Tibial nerve (tissue), 4 donors: ENCODE data around the gene MYO1D. TPM values are rescaled to one million over a fixed set of nuclear protein-coding genes. Genes with fewer than 3 reads are reported as not detected.

ENCODE experiments used
- DNase-seq, 2 donors: peaks; one replicate each; pipeline ENCODE4 v3.0.0-alpha.2; 2019; ENCODE audit warnings: low spot score in 2 of 2
- H3K27ac ChIP-seq, 4 donors: fragments of 200-600 bp; sonication (generic) in 3 of 4; one replicate each; pipeline ENCODE4 v1.5.1; 2017 to 2019; ENCODE audit warnings: mild to moderate bottlenecking in 1 of 4
- H3K27me3 ChIP-seq, 2 donors: fragments of 200-600 bp; sonication (generic) in 1 of 2; one replicate each; pipeline versions ENCODE4 v1.5.1 to v1.6.0; 2017 to 2019
- H3K36me3 ChIP-seq, 3 donors: fragments of 200-600 bp; sonication (generic); one replicate each; pipeline ENCODE4 v1.5.1; 2018 to 2019
- H3K4me1 ChIP-seq, 4 donors: fragments of 200-600 bp; sonication (generic) in 3 of 4; one replicate each; pipeline ENCODE4 v1.5.1; 2017 to 2019
- H3K4me3 ChIP-seq, 4 donors: fragments of 200-600 bp; sonication (generic) in 3 of 4; one replicate each; pipeline ENCODE4 v1.5.1; 2017 to 2019; ENCODE audit warnings: mild to moderate bottlenecking in 1 of 4, moderate library complexity in 1 of 4
- H3K9me3 ChIP-seq, 4 donors: fragments of 200-600 bp; sonication (generic) in 3 of 4; one replicate each; pipeline ENCODE4 v1.5.1; 2017 to 2019
- EP300 ChIP-seq, 2 donors: sonication (generic); formaldehyde crosslinking; IDR thresholded peaks; one replicate each; pipeline ENCODE4 v1.6.1; 2017; ENCODE audit warnings: antibody characterized with exemption in 2 of 2, mild to moderate bottlenecking in 1 of 2
- POLR2A ChIP-seq, 2 donors: fragments of 450-650 bp; IDR thresholded peaks; one replicate each; pipeline ENCODE4 v1.6.1; 2017; ENCODE audit warnings: antibody characterized with exemption in 2 of 2, mild to moderate bottlenecking in 2 of 2, moderate library complexity in 2 of 2
- WGBS, 2 donors: methylation state at CpG; one replicate each; pipeline ENCODE4 v1.1.5; 2018; 5-methylcytosine and 5-hydroxymethylcytosine counted together
- total RNA-seq, 4 donors: library from RNA; depleted of rRNA; stranded (reverse); fragments of >200 nt; gene quantifications; one replicate each; pipeline ENCODE4 v1.1.0, GENCODE V29; 2016
- TF ChIP-seq, protein P1 (sequence below), 5 experiments: fragments of 200-600 bp in 3 of 5; fragments of 450-650 bp in 2 of 5; sonication (generic) in 3 of 5; IDR thresholded peaks; one replicate each; pipeline ENCODE4 v1.5.1; 2016 to 2019; ENCODE audit warnings: antibody characterized with exemption in 5 of 5, mild to moderate bottlenecking in 3 of 5, moderate library complexity in 2 of 5

The MYO1D gene
- total RNA-seq, 4 donors from 2014 or later, result 28.5 to 49.6 (median 42.4) TPM

DNA sequence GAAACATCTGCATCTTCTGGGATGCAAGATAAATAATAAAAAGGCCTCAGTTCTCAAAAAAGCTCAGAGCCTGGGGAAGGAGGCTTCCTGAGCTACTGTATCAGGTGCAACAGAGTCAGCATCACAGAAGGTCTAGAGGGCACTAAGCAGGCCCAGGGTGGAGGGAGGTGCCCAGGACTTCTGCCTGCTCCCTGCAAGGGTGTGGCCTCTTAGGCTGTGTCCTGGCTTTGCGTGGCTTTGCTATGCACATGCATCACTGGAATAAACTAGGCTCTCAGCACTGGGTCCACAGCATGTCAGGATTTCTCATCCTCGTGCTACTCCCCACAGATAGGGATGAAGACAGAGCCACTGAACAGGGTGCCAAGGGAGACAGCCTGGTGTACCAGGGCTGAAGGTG, 364.6 kb downstream of the MYO1D start:
- no peaks in the 10 kb centered on the region for H3K36me3 ChIP-seq
- DNase-seq, result no peak
- TF ChIP-seq POLR2A (IDR thresholded peaks at IDR 0.05) (no peak), EP300 (IDR thresholded peaks at IDR 0.05) (no peak)
- TF ChIP-seq, protein P1, sequence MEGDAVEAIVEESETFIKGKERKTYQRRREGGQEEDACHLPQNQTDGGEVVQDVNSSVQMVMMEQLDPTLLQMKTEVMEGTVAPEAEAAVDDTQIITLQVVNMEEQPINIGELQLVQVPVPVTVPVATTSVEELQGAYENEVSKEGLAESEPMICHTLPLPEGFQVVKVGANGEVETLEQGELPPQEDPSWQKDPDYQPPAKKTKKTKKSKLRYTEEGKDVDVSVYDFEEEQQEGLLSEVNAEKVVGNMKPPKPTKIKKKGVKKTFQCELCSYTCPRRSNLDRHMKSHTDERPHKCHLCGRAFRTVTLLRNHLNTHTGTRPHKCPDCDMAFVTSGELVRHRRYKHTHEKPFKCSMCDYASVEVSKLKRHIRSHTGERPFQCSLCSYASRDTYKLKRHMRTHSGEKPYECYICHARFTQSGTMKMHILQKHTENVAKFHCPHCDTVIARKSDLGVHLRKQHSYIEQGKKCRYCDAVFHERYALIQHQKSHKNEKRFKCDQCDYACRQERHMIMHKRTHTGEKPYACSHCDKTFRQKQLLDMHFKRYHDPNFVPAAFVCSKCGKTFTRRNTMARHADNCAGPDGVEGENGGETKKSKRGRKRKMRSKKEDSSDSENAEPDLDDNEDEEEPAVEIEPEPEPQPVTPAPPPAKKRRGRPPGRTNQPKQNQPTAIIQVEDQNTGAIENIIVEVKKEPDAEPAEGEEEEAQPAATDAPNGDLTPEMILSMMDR (IDR thresholded peaks at IDR 0.05), result no peak
- H3K9me3 ChIP-seq, result no peaks in the 10 kb centered on the region
- no peak overlapping the region for H3K4me3 ChIP-seq
- no peaks in the 10 kb centered on the region for H3K27me3 ChIP-seq
- 89 to 90% methylated on average over 2 of the region's 2 CpGs for WGBS, 2 donors
- H3K4me1 ChIP-seq, result no peaks in the 10 kb centered on the region
- no peak overlapping the region for H3K27ac ChIP-seq

DNA sequence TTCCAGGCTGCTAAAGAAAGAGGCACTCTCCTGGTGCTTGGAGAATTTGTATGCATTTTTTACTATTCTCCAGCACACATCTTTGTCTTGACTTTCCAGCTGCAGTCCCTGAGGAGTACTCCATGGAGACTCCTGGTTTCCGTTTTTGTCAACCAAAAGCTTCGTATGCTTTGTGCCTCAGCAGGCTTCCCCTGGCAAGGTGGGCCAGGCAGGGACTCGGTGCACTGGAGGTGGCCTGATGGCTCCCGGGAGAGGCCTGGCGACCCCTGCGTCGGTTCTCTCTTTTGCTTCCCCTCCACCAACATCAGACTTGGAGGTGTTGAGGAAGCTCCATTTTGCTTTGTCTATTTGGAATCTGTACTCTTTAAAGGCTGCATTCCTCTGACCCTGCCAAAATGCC, 366.5 kb downstream of the MYO1D start:
- no peaks in the 10 kb centered on the region for H3K9me3 ChIP-seq
- H3K4me1 ChIP-seq, result no peaks in the 10 kb centered on the region
- DNase-seq, result no peak
- H3K27me3 ChIP-seq, result no peaks in the 10 kb centered on the region
- WGBS, 2 donors, result 74 to 76% methylated on average over 7 of the region's 7 CpGs
- no peak overlapping the region for H3K27ac ChIP-seq
- no peaks in the 10 kb centered on the region for H3K36me3 ChIP-seq
- no peak overlapping the region for H3K4me3 ChIP-seq
- TF ChIP-seq, protein P1 (IDR thresholded peaks at IDR 0.05), result no peak
- TF ChIP-seq EP300 (IDR thresholded peaks at IDR 0.05), result no peak
- TF ChIP-seq POLR2A (IDR thresholded peaks at IDR 0.05), result no peak

DNA sequence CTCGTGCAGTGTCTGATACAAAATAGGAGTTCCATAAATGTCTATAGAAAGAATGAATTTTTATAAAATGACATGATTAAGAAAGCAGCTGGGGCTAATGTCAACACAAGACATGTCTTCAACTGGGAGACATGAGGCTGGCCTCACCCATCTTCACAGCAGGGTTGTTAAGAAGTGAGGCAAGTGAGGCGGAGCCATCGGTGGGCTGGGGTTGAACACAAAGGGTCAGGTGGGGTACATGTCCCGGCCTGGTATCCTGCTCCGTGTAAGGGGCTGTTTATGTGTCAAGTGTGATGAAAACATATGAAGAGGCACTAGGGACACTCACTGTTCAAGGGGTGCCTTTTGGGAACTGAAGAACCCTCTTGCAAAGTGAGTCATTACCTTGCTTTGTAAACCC, 368.0 kb downstream of the MYO1D start:
- H3K4me3 ChIP-seq, result no peak overlapping the region
- no peaks in the 10 kb centered on the region for H3K36me3 ChIP-seq
- no peak for DNase-seq
- no peak overlapping the region for H3K27ac ChIP-seq
- H3K9me3 ChIP-seq, result no peaks in the 10 kb centered on the region
- peaks cover 0 to 12% (median 6%) of the 10 kb centered on the region in 4 donors for H3K4me1 ChIP-seq
- no peaks in the 10 kb centered on the region for H3K27me3 ChIP-seq
- TF ChIP-seq, protein P1 (IDR thresholded peaks at IDR 0.05), result no peak
- TF ChIP-seq POLR2A (IDR thresholded peaks at IDR 0.05) (no peak), EP300 (IDR thresholded peaks at IDR 0.05) (no peak)
- 86% methylated on average over 5 of the region's 5 CpGs for WGBS, 2 donors

DNA sequence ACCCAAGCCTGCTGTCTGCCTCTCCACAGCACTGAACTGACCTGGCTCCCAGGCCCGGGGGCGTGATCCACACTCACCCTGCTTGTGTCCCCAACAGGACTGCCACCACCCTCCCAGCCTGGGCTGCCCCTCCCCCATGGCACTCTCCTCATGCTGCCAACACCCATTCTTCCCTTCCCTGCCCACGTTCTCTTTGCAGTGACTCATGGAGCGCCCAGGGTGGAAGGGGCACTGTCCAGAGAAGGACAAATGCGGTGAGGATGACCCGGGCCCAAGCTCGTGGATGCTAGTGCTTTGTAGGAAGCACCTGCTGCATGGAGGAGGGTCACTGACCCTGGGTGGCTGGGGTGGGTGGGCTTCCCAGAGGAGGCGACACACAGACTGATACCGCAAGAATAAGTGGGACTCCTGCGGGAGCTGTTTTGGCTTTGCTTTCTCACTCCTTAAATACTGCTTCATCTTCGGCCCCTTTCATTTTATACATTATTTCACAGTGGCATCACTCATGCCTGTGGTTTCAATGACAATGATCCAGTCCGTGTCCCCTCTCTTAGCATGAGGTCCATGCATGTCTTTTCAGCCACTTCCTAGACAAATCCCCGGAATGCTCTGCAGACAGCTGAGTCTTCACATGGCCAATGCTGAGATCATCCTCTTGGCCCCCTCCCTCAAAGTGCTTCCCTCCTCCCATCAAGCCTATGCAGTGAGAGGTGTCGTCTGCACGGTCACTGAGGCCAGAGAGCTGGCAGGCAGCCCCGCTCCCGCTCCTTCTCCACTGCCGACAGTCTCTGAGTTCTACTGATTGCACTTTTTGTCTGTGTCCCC, 372.5 kb downstream of the MYO1D start:
- no peak for TF ChIP-seq POLR2A (IDR thresholded peaks at IDR 0.05)
- TF ChIP-seq, protein P1 (IDR thresholded peaks at IDR 0.05), result no peak
- TF ChIP-seq EP300 (IDR thresholded peaks at IDR 0.05), result no peak
- Histone ChIP-seq H3K4me1 (peaks cover 0 to 22% (median 10%) of the 10 kb centered on the region in 4 donors), H3K36me3 (no peaks in the 10 kb centered on the region), H3K4me3 (no peak overlapping the region), H3K27me3 (no peaks in the 10 kb centered on the region), H3K27ac (peak overlapping the region in 3 of 4 donors; percentile 50 to 80 (median 54)), H3K9me3 (no peaks in the 10 kb centered on the region)
- 54 to 56% methylated on average over 18 of the region's 18 CpGs for WGBS, 2 donors
- no peak for DNase-seq
